ENCODE data around the gene BEGAIN. TPM values are rescaled to one million over a fixed set of nuclear protein-coding genes. Genes with fewer than 3 reads are reported as not detected.

The BEGAIN gene
- total RNA-seq, 4 donors from 2014 or later, result 0.47 to 1.5 (median 0.53) TPM; not detected in 1

GRCh38 chr14:100573757-100574641 is 13.2 kb downstream of the BEGAIN start:
- H3K4me3 ChIP-seq, result no peak overlapping the region
- H3K9me3 ChIP-seq, result no peaks in the 10 kb centered on the region
- H3K36me3 ChIP-seq, result no peaks in the 10 kb centered on the region
- TF ChIP-seq POLR2A (IDR thresholded peaks at IDR 0.05), result no peak
- no peak for TF ChIP-seq CTCF (IDR thresholded peaks at IDR 0.05)
- H3K27me3 ChIP-seq, result peaks cover 0 to 52% (median 6%) of the 10 kb centered on the region in 4 donors
- intact Hi-C loops (cut with DNase I), result no loop called here
- peaks cover 0 to 4% (median 1%) of the 10 kb centered on the region in 3 donors for H3K4me1 ChIP-seq
- no peak for DNase-seq
- 75 to 81% methylated on average over 22 to 26 of the region's 27 CpGs for WGBS, 2 donors
- H3K27ac ChIP-seq, result no peak overlapping the region

GRCh38 chr14:100573002-100573756 is 14.0 kb downstream of the BEGAIN start:
- intact Hi-C loops (cut with DNase I), result no loop called here
- Histone ChIP-seq H3K27ac (no peak overlapping the region), H3K4me1 (peaks cover 0 to 12% (median 10%) of the 10 kb centered on the region in 3 donors), H3K27me3 (peaks cover 0 to 60% (median 9%) of the 10 kb centered on the region in 4 donors), H3K36me3 (no peaks in the 10 kb centered on the region), H3K9me3 (no peaks in the 10 kb centered on the region), H3K4me3 (no peak overlapping the region)
- WGBS, 2 donors, result 13 to 32% methylated on average over 4 to 5 of the region's 18 CpGs
- TF ChIP-seq POLR2A (IDR thresholded peaks at IDR 0.05) (no peak), CTCF (IDR thresholded peaks at IDR 0.05) (no peak)
- no peak for DNase-seq

GRCh38 chr14:100572543-100572942 is 14.7 kb downstream of the BEGAIN start:
- Histone ChIP-seq H3K27ac (no peak overlapping the region), H3K4me1 (peaks cover 0 to 19% (median 16%) of the 10 kb centered on the region in 3 donors), H3K9me3 (no peaks in the 10 kb centered on the region), H3K36me3 (no peaks in the 10 kb centered on the region), H3K27me3 (peaks cover 0 to 67% (median 12%) of the 10 kb centered on the region in 4 donors), H3K4me3 (no peak overlapping the region)
- intact Hi-C loops (cut with DNase I), result no loop called here
- WGBS, 2 donors, result 64% methylated on average over 2 of the region's 3 CpGs; no CpG with 5 or more reads in 1 of the 2 donors
- no peak for DNase-seq
- TF ChIP-seq POLR2A (IDR thresholded peaks at IDR 0.05) (no peak), CTCF (IDR thresholded peaks at IDR 0.05) (no peak)

GRCh38 chr14:100571837-100572236 is 15.4 kb downstream of the BEGAIN start:
- no peaks in the 10 kb centered on the region for H3K36me3 ChIP-seq
- DNase-seq, result no peak
- H3K27me3 ChIP-seq, result peaks cover 0 to 74% (median 18%) of the 10 kb centered on the region in 4 donors
- H3K27ac ChIP-seq, result no peak overlapping the region
- H3K9me3 ChIP-seq, result no peaks in the 10 kb centered on the region
- TF ChIP-seq POLR2A (IDR thresholded peaks at IDR 0.05) (no peak), CTCF (IDR thresholded peaks at IDR 0.05) (no peak)
- no peak overlapping the region for H3K4me3 ChIP-seq
- 0% methylated on average over 1 of the region's 16 CpGs; no CpG with 5 or more reads in 1 of the 2 donors for WGBS, 2 donors
- intact Hi-C loops (cut with DNase I), result no loop called here
- H3K4me1 ChIP-seq, result peaks cover 5 to 26% (median 23%) of the 10 kb centered on the region in 3 donors

Measured in esophagus squamous epithelium (tissue), 5 donors.